Measurements from ENCODE around the gene ECHDC1.

DNA sequence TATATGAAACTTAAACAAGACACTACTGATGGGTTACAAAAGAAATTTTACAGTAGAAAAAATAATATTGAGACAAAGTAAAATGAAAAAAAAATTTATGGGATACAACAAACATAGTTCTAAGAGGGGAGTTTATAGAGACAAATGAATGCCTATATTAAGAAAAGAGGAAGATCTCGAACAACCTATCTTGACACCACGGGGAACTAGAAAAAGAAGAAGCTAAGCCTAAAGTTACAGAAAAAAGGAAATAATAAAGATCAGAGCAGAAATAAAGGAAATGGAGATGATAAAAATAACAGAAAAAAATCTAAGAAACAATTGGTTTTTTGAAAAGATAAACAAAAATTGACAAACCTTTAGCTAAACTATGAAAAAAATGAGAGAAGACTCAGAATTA is 9.1 kb upstream of the ECHDC1 start:
- TF ChIP-seq, protein P1, sequence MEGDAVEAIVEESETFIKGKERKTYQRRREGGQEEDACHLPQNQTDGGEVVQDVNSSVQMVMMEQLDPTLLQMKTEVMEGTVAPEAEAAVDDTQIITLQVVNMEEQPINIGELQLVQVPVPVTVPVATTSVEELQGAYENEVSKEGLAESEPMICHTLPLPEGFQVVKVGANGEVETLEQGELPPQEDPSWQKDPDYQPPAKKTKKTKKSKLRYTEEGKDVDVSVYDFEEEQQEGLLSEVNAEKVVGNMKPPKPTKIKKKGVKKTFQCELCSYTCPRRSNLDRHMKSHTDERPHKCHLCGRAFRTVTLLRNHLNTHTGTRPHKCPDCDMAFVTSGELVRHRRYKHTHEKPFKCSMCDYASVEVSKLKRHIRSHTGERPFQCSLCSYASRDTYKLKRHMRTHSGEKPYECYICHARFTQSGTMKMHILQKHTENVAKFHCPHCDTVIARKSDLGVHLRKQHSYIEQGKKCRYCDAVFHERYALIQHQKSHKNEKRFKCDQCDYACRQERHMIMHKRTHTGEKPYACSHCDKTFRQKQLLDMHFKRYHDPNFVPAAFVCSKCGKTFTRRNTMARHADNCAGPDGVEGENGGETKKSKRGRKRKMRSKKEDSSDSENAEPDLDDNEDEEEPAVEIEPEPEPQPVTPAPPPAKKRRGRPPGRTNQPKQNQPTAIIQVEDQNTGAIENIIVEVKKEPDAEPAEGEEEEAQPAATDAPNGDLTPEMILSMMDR (IDR thresholded peaks at IDR 0.05; ENCODE audit: low read depth, low read length) = no peak
- no peak for TF ChIP-seq POLR2A (IDR thresholded peaks at IDR 0.05; ENCODE audit: extremely low read depth, insufficient read length)
- no peak for TF ChIP-seq MYC (IDR thresholded peaks at IDR 0.05; ENCODE audit: low read depth, low read length)
